ENCODE data around the gene TCP11.
A peak's percentile ranks its signal among the peaks of the same experiment; 100 is the strongest.

TCP11 gene

DNA sequence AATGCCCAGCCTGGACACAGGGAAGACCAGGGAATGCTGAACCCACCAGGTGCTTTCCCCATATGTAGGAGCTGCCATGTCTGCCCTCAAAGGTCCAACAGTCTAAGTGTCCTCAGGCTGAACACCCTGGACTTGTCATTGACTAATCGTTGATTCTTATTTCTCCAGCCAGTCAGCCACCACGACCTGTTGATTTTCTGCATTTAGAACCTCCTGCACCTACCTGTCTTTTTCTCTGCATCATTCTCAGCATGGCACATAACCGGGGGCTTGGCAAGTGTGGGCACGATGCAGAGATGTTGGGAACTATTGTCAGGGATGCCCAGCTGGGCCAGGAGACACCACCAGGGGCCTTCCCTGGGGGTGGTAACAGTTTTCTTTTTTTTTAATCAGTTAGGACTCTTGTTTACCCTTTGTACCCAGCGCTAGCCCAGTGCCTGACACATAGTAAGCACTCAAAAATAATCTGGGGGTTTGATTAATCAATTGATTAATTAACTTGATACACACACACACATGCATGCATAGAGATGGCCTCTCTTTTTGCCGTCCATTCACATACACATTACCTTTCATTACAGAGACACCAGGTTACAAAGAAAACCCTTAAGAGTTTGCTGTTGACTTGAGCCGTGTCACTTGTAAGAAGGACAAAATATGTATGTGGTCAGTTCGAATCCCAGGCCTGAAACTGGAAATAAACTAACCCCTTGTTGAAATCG, 43.6 kb upstream of the TCP11 start:
- H3K27ac Mint-ChIP-seq: peak overlapping the region in 1 of 3 experiments; percentile 45
- H3K4me1 Mint-ChIP-seq: peaks cover 37% of the 10 kb centered on the region
- TF ChIP-seq, protein P1, sequence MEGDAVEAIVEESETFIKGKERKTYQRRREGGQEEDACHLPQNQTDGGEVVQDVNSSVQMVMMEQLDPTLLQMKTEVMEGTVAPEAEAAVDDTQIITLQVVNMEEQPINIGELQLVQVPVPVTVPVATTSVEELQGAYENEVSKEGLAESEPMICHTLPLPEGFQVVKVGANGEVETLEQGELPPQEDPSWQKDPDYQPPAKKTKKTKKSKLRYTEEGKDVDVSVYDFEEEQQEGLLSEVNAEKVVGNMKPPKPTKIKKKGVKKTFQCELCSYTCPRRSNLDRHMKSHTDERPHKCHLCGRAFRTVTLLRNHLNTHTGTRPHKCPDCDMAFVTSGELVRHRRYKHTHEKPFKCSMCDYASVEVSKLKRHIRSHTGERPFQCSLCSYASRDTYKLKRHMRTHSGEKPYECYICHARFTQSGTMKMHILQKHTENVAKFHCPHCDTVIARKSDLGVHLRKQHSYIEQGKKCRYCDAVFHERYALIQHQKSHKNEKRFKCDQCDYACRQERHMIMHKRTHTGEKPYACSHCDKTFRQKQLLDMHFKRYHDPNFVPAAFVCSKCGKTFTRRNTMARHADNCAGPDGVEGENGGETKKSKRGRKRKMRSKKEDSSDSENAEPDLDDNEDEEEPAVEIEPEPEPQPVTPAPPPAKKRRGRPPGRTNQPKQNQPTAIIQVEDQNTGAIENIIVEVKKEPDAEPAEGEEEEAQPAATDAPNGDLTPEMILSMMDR (IDR thresholded peaks at IDR 0.05; ENCODE audit: unreplicated experiment in 3 of 3): no peak
- no peak overlapping the region for H3K4me3 Mint-ChIP-seq
- peaks cover 9% of the 10 kb centered on the region for H3K27me3 Mint-ChIP-seq (ENCODE audit: low read depth)
- H3K9me3 Mint-ChIP-seq: no peaks in the 10 kb centered on the region
- no peaks in the 10 kb centered on the region for H3K36me3 Mint-ChIP-seq (ENCODE audit: low read depth)

DNA sequence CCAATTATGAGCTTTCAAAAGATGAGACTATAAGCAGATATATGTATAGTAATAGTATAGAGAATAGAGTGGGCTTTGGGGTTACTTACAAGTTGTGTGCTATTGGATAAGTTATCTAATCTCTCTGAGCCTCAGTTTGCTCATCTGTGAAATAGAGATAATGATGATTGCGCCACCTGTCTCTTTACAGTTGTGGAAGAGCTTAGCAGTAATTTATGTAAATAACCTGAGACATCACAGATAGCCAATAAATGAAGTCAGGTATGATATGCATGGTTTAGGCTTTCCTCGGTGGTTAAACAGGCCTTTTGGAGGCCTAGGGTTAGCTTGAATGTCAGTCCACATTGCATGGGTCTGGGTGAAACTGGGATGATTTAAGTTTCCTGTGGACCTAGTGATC, 42.8 kb upstream of the TCP11 start:
- Mint-ChIP-seq H3K27me3 (ENCODE audit: low read depth) (peaks cover 9% of the 10 kb centered on the region), H3K4me3 (no peak overlapping the region), H3K36me3 (ENCODE audit: low read depth) (no peaks in the 10 kb centered on the region), H3K9me3 (no peaks in the 10 kb centered on the region), H3K27ac (no peak overlapping the region), H3K4me1 (peaks cover 44% of the 10 kb centered on the region)
- TF ChIP-seq, protein P1 (IDR thresholded peaks at IDR 0.05; ENCODE audit: unreplicated experiment in 3 of 3): no peak

- peak overlapping the region in 2 of 3 experiments; percentile 14 to 28 for H3K27ac Mint-ChIP-seq
- H3K4me1 Mint-ChIP-seq: peaks cover 51% of the 10 kb centered on the region
- peaks cover 5% of the 10 kb centered on the region for H3K27me3 Mint-ChIP-seq (ENCODE audit: low read depth)
- no peak overlapping the region for H3K4me3 Mint-ChIP-seq
- no peaks in the 10 kb centered on the region for H3K36me3 Mint-ChIP-seq (ENCODE audit: low read depth)
- H3K9me3 Mint-ChIP-seq: no peaks in the 10 kb centered on the region
- TF ChIP-seq, protein P1 (IDR thresholded peaks at IDR 0.05; ENCODE audit: unreplicated experiment in 3 of 3): no peak
These were observed 42.1 kb upstream of the TCP11 start for GRCh38 chr6:35183281-35183680.

DNA sequence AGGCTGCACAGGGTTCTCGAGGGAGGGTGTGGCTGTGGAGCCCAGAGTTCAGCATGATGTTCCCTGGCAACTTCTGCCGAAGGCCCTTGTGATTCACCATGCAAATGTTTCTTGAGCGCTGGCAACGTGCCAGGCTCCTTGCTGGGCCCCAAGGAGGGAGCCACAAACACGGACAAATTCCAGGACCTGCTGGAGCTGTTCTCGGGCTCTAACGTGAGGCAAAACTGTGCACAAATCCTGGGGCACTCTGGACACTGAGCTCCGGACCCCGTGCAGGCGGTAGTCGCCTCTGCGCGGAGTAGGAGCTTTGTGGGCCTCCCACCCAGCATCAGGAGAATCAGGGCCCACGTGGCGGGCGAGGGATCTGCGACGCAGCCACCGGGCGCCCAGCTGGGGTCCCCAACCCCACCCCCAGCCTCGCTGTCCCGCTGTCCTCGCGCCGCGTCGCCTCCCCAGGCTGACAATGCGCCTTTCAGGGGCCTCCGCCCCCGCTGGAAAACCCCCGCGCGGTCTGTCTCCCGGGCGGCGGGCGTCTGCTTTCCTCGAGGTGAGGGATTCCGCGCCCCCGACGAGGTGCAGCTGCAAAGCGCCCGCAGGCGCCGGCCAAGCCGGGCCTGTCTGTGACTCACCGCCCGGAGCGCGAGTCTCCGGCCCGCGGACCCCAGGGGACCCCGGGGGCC, 40.9 kb upstream of the TCP11 start:
- TF ChIP-seq, protein P1 (IDR thresholded peaks at IDR 0.05; ENCODE audit: unreplicated experiment in 3 of 3): no peak
- Mint-ChIP-seq H3K4me1 (peaks cover 62% of the 10 kb centered on the region), H3K36me3 (ENCODE audit: low read depth) (no peaks in the 10 kb centered on the region), H3K9me3 (no peaks in the 10 kb centered on the region), H3K27ac (no peak overlapping the region), H3K27me3 (ENCODE audit: low read depth) (peaks cover 8% of the 10 kb centered on the region), H3K4me3 (no peak overlapping the region)

DNA sequence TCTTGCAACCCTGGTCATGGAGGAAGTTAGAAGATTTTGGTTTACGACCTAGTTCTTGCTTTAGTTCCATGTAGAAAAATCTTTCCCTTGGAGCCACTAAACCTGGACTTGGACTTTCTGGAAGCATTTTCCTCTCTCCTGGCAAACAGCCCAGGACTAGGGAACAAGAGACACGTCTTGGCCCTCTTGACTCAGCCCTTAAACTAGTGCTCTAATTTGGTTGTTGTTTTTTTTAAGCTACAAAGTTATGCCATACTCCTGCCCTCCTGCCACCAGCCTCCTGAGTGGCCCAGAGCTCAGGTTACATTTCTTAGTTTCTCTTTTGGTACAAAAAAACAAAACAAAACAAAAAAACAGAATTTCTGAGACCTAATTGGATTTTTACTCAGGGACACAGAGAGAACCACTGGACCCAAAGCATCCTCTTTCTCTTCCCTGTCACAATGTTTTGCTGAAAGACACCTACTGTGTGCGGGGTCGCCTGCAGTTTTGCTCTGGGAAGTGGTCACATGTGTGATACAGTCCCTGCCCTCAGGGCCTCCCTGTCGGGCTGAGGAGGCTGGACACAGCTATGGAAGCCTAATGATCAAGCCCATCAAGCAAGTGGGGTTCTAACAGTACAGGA, 40.3 kb upstream of the TCP11 start:
- Mint-ChIP-seq H3K4me1 (peaks cover 62% of the 10 kb centered on the region), H3K4me3 (no peak overlapping the region), H3K9me3 (no peaks in the 10 kb centered on the region), H3K27me3 (ENCODE audit: low read depth) (peaks cover 8% of the 10 kb centered on the region), H3K36me3 (ENCODE audit: low read depth) (no peaks in the 10 kb centered on the region), H3K27ac (peak overlapping the region; percentile 44 to 86 (median 81))
- TF ChIP-seq, protein P1 (IDR thresholded peaks at IDR 0.05; ENCODE audit: unreplicated experiment in 3 of 3): no peak
